Measurements from ENCODE around the gene PSMA7. TPM values are rescaled to one million over a fixed set of nuclear protein-coding genes. Genes with fewer than 3 reads are reported as not detected.
A peak's percentile ranks its signal among the peaks of the same experiment; 100 is the strongest.

PSMA7 gene
- total RNA-seq, 4 donors from 2014 or later = 181 to 264 (median 228) TPM

DNA sequence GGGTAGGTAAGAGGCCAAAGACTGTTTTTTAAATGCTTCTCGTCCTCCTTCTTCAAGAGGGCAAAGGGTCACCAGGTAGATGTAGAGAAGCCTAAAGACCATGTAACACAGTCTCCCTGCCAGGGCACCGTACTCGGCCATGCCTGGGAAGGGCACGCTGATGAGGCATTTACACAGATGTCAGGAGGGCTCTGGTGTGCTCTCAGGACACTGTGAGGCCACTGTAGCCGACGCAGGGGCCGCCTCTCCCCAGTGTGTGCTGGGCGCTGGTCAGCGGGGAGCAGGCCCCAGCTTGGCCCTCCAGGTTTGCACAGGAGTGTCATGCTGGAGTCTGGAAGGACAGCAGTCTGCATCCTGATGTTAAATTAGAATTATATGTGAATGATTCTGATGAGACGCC is 32.5 kb upstream of the PSMA7 start:
- no peak for TF ChIP-seq POLR2A (IDR thresholded peaks at IDR 0.05)
- TF ChIP-seq, protein P1, sequence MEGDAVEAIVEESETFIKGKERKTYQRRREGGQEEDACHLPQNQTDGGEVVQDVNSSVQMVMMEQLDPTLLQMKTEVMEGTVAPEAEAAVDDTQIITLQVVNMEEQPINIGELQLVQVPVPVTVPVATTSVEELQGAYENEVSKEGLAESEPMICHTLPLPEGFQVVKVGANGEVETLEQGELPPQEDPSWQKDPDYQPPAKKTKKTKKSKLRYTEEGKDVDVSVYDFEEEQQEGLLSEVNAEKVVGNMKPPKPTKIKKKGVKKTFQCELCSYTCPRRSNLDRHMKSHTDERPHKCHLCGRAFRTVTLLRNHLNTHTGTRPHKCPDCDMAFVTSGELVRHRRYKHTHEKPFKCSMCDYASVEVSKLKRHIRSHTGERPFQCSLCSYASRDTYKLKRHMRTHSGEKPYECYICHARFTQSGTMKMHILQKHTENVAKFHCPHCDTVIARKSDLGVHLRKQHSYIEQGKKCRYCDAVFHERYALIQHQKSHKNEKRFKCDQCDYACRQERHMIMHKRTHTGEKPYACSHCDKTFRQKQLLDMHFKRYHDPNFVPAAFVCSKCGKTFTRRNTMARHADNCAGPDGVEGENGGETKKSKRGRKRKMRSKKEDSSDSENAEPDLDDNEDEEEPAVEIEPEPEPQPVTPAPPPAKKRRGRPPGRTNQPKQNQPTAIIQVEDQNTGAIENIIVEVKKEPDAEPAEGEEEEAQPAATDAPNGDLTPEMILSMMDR (IDR thresholded peaks at IDR 0.05) = no peak

DNA sequence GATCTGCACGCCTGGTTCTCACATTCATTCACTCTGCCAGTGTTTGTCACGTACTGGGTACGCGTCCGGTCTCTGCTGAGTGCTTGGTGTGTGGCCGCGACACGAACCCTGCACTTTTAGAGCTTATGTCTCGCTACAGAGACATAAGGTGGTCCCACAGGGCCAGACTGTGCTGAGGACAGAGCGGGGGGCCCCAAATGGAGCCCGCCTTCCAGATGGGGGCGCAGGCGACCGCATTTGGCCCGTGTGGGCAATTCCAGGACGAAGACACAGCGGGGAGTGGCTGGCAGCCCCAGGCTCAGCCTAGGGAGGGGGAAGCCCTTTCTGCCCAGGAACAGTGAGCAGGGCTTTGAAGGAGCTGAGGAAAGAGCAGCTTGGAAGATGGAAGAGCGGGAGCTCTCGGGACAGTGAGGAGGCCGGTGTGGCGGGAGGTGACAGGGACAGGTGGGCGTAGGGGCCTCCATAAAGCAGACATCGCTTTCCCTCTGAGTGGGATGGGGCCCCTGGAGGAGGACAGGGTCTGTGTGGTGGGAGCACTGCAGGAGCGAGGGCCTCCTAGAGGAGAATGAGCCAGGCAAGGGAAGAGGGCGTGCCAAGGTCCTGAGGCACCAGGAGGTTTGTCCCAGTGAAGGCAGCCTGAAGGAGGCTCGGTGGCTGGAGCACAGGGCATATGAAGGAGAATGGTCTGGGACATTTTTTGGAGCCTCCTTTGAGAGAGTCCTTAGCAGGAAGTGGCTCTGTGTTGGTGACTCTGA is 31.9 kb upstream of the PSMA7 start:
- TF ChIP-seq, protein P1 (IDR thresholded peaks at IDR 0.05) = no peak
- no peak for TF ChIP-seq POLR2A (IDR thresholded peaks at IDR 0.05)
- H3K27ac ChIP-seq = no peak overlapping the region
- H3K4me3 ChIP-seq = no peak overlapping the region
- peaks cover 0 to 32% (median 0%) of the 10 kb centered on the region in 3 donors for H3K36me3 ChIP-seq
- DNase-seq = peak in 1 of 3 donors; percentile 18
- H3K4me1 ChIP-seq = no peaks in the 10 kb centered on the region
- H3K27me3 ChIP-seq = no peaks in the 10 kb centered on the region
- H3K9me3 ChIP-seq = no peaks in the 10 kb centered on the region

More for the DNA sequence above, 32.5 kb upstream of the PSMA7 start:
- Histone ChIP-seq H3K27ac (no peak overlapping the region), H3K27me3 (no peaks in the 10 kb centered on the region), H3K36me3 (peaks cover 0 to 34% (median 0%) of the 10 kb centered on the region in 3 donors), H3K4me3 (no peak overlapping the region), H3K9me3 (no peaks in the 10 kb centered on the region), H3K4me1 (no peaks in the 10 kb centered on the region)
- peak in 1 of 3 donors; percentile 21 for DNase-seq

DNA sequence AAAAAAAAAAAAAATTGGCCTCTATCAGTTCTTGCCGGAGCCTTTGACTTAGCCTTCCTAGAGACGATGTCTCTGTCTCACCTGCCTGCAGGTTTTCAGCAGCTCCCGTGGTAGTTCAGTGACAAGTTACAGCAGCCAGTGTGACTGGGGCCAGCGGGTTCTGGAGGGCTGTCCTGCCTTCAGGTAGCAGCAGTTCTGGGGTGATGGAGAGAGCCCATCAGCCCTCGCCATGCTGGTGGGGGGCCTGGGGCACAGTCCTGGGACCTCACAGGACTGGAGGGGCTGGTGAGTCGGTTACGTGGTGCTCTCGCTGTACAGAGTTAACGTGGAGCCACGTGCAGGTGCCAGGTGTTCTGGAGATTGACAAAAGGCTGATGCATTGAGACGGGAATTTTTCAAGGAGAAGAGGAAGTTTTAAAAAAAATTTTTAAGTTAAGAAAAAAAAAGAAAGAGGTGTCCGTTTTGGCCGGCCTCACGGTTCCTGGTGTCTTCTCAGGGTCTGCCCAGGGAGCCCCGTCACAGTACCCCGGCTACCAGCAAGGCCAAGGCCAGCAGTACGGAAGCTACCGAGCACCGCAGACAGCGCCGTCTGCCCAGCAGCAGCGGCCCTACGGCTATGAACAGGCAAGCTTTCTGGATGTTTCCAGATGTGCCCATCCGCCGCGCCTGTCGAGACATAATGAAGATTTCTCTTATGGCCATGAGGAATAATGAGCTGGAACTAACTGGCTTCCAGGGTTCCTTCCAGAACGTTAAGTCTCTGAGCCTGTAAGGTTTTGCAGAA is 31.0 kb upstream of the PSMA7 start:
- Histone ChIP-seq H3K27ac (no peak overlapping the region), H3K4me3 (no peak overlapping the region), H3K36me3 (peaks cover 0 to 30% (median 0%) of the 10 kb centered on the region in 3 donors), H3K27me3 (no peaks in the 10 kb centered on the region), H3K4me1 (no peaks in the 10 kb centered on the region), H3K9me3 (no peaks in the 10 kb centered on the region)
- TF ChIP-seq POLR2A (IDR thresholded peaks at IDR 0.05) = no peak
- TF ChIP-seq, protein P1 (IDR thresholded peaks at IDR 0.05) = no peak
- DNase-seq = no peak

DNA sequence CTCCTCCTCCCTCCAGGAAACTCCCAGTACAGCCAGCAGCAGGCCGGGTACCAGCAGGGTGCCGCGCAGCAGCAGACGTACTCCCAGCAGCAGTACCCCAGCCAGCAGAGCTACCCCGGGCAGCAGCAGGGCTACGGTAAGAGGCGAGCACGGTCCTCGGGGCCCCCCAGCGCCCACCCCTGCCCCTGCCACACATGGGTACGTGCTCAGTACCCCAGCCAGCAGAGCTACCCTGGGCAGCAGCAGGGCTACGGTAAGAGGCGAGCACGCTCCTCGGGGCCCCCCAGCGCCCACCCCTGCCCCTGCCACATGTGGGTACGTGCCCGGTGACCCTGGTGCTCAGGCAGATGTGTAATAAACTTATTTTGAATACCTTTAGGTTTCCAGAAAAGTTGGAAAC is 29.5 kb upstream of the PSMA7 start:
- no peaks in the 10 kb centered on the region for H3K27me3 ChIP-seq
- no peaks in the 10 kb centered on the region for H3K9me3 ChIP-seq
- H3K27ac ChIP-seq = no peak overlapping the region
- no peak overlapping the region for H3K4me3 ChIP-seq
- TF ChIP-seq POLR2A (IDR thresholded peaks at IDR 0.05) = no peak
- TF ChIP-seq, protein P1 (IDR thresholded peaks at IDR 0.05) = no peak
- H3K36me3 ChIP-seq = peaks cover 0 to 41% (median 0%) of the 10 kb centered on the region in 3 donors
- no peak for DNase-seq
- H3K4me1 ChIP-seq = no peaks in the 10 kb centered on the region

DNA sequence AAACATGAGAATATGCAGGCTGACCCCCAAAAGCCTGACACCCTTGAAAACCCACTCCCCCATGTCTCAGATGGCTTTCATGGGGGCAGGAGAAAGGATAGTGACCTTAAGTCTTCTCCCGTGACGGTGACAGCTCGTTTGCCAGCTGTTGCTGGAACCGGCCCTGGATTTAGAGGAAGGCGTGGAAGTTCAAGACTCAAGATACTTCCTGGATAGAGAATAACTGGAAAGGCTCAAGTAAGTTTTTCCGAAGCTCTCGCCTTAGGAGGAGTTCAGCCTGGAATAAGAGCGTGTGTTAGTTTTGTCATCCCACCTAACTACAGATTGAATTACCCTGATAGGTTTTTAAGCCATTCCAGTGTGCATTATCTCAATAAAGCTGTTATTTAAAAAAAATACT is 28.1 kb upstream of the PSMA7 start:
- H3K36me3 ChIP-seq = peaks cover 0 to 43% (median 0%) of the 10 kb centered on the region in 3 donors
- no peaks in the 10 kb centered on the region for H3K9me3 ChIP-seq
- H3K4me1 ChIP-seq = no peaks in the 10 kb centered on the region
- no peak overlapping the region for H3K27ac ChIP-seq
- no peak for TF ChIP-seq POLR2A (IDR thresholded peaks at IDR 0.05)
- TF ChIP-seq, protein P1 (IDR thresholded peaks at IDR 0.05) = no peak
- no peaks in the 10 kb centered on the region for H3K27me3 ChIP-seq
- no peak overlapping the region for H3K4me3 ChIP-seq
- no peak for DNase-seq

All from Peyer's patch (tissue), 4 donors.